Smooth muscle cell (in vitro differentiated cells): ENCODE data around the gene VMP1. TPM values are rescaled to one million over a fixed set of nuclear protein-coding genes. Genes with fewer than 3 reads are reported as not detected.
"Not testable (repeated sequence)": the region's sequence is repeated elsewhere in the genome, so short reads cannot be mapped to it uniquely, and the experiment has no call there.

Experiments used
- DNase-seq: peaks from one replicate; lab custom pipeline; 2025; ENCODE audit not compliant: unreplicated experiment; lab: John Stamatoyannopoulos, UW
- H2AFZ ChIP-seq: fragments of 200-600 bp; sonication (generic); 2 replicates; pipeline ENCODE4 v1.6.0; 2016; ENCODE audit warnings: antibody characterized with exemption, low read depth, mild to moderate bottlenecking
- H3F3A ChIP-seq: fragments of 200-600 bp; sonication (generic); 2 replicates; pipeline ENCODE4 v1.6.0; 2017; ENCODE audit warnings: antibody characterized with exemption, low read depth
- H3K27ac ChIP-seq: fragments of 200-600 bp; sonication (generic); 2 replicates; pipeline ENCODE4 v1.5.1; 2016; ENCODE audit warnings: low read depth, mild to moderate bottlenecking
- H3K27me3 ChIP-seq: fragments of 200-600 bp; sonication (generic); 2 replicates; pipeline ENCODE4 v1.6.1; 2016; ENCODE audit warnings: low read depth, mild to moderate bottlenecking
- H3K36me3 ChIP-seq: fragments of 200-600 bp; sonication (generic); 2 replicates; pipeline ENCODE4 v1.5.1; 2016; ENCODE audit warnings: low read depth
- H3K4me1 ChIP-seq: fragments of 200-600 bp; sonication (generic); 2 replicates; pipeline ENCODE4 v1.5.1; 2016; ENCODE audit warnings: low read depth
- H3K4me2 ChIP-seq: fragments of 200-600 bp; sonication (generic); 2 replicates; pipeline ENCODE4 v1.6.0; 2016; ENCODE audit warnings: mild to moderate bottlenecking
- H3K4me3 ChIP-seq: fragments of 200-600 bp; sonication (generic); 2 replicates; pipeline ENCODE4 v1.5.1; 2016; ENCODE audit warnings: mild to moderate bottlenecking
- H3K79me2 ChIP-seq: fragments of 200-600 bp; sonication (generic); 2 replicates; pipeline ENCODE4 v1.6.0; 2016; ENCODE audit warnings: low read depth, mild to moderate bottlenecking
- H3K9ac ChIP-seq: fragments of 200-600 bp; sonication (generic); 2 replicates; pipeline ENCODE4 v1.6.0; 2016; ENCODE audit warnings: low read depth
- H3K9me3 ChIP-seq: fragments of 200-600 bp; sonication (generic); replicated peaks from 2 replicates; pipeline ENCODE4 v1.5.1; 2016; ENCODE audit warnings: low read depth
- H4K20me1 ChIP-seq: fragments of 200-600 bp; sonication (generic); 2 replicates; pipeline ENCODE4 v1.6.0; 2016; ENCODE audit warnings: low read depth
- CTCF ChIP-seq: fragments of 200-600 bp; sonication (generic); IDR thresholded peaks from 2 replicates; pipeline ENCODE4 v1.5.1; 2017; ENCODE audit warnings: borderline replicate concordance, mild to moderate bottlenecking, antibody characterized with exemption; ENCODE audit not compliant: insufficient read depth, poor library complexity, severe bottlenecking
- WGBS: methylation state at CpG from one replicate; pipeline ENCODE4 v1.1.7; 2016; ENCODE audit warnings: low lambda C conversion rate; 5-methylcytosine and 5-hydroxymethylcytosine counted together
- polyA plus RNA-seq: library from polyadenylated mRNA; unstranded; fragments of >200 nt; fragmentation: Nextera tagmentation; extraction: Ambion mirVana; gene quantifications from 2 replicates; pipeline ENCODE4 v1.2.1, GENCODE V29; 2016
- total RNA-seq: library from RNA; depleted of rRNA; stranded (reverse); fragments of >200 nt; gene quantifications from 2 replicates; pipeline ENCODE4 v1.2.3, GENCODE V29; 2014

VMP1 gene
- total and polyA plus RNA-seq, 2 experiments from 2014 or later = 102 to 545 TPM

GRCh38 chr17:59757470-59757869 is 50.0 kb downstream of the VMP1 start:
- no peak overlapping the region for H2AFZ ChIP-seq
- no peak overlapping the region for H3K4me3 ChIP-seq
- H3K9ac ChIP-seq = peak overlapping the region; percentile 81
- H3K9me3 ChIP-seq = no peaks in the 10 kb centered on the region
- TF ChIP-seq CTCF = no peak
- no peaks in the 10 kb centered on the region for H3K27me3 ChIP-seq
- peaks cover 54% of the 10 kb centered on the region for H3F3A ChIP-seq
- H4K20me1 ChIP-seq = no peaks in the 10 kb centered on the region
- H3K4me2 ChIP-seq = peak overlapping the region; percentile 67
- no peaks in the 10 kb centered on the region for H3K36me3 ChIP-seq
- no peak for DNase-seq
- 72% methylated on average over 1 of the region's 1 CpG for whole genome bisulfite sequencing
- H3K27ac ChIP-seq = peak overlapping the region; percentile 100
- peaks cover 48% of the 10 kb centered on the region for H3K79me2 ChIP-seq
- peaks cover 34% of the 10 kb centered on the region for H3K4me1 ChIP-seq

GRCh38 chr17:59757881-59758385 is 50.5 kb downstream of the VMP1 start:
- TF ChIP-seq CTCF = no peak
- peak overlapping the region; percentile 10 for H3K9ac ChIP-seq
- no peaks in the 10 kb centered on the region for H3K27me3 ChIP-seq
- H3K79me2 ChIP-seq = peaks cover 45% of the 10 kb centered on the region
- no peak overlapping the region for H3K4me3 ChIP-seq
- no peaks in the 10 kb centered on the region for H4K20me1 ChIP-seq
- peak overlapping the region; percentile 100 for H3K27ac ChIP-seq
- no peaks in the 10 kb centered on the region for H3K36me3 ChIP-seq
- no peak for DNase-seq
- no peak overlapping the region for H2AFZ ChIP-seq
- peaks cover 53% of the 10 kb centered on the region for H3F3A ChIP-seq
- 95% methylated on average over 2 of the region's 2 CpGs for WGBS
- no peak overlapping the region for H3K4me2 ChIP-seq
- peaks cover 37% of the 10 kb centered on the region for H3K4me1 ChIP-seq
- no peaks in the 10 kb centered on the region for H3K9me3 ChIP-seq

- H3K9me3 ChIP-seq, DNase-seq, H3K27me3 ChIP-seq, H3K4me2 ChIP-seq, H2AFZ ChIP-seq, H3K4me3 ChIP-seq, H4K20me1 ChIP-seq, H3K9ac ChIP-seq, H3K36me3 ChIP-seq: not testable (repeated sequence)
- H3K79me2 ChIP-seq = peaks cover 50% of the 10 kb centered on the region
- 97% methylated on average over 4 of the region's 4 CpGs for WGBS
- H3K27ac ChIP-seq = peak overlapping the region; percentile 100
- H3K4me1 ChIP-seq = peaks cover 43% of the 10 kb centered on the region
- H3F3A ChIP-seq = peaks cover 48% of the 10 kb centered on the region
These were observed 51.7 kb downstream of the VMP1 start for GRCh38 chr17:59758998-59759651.

GRCh38 chr17:59760160-59760559 is 52.7 kb downstream of the VMP1 start:
- Histone ChIP-seq H3K9ac (no peak overlapping the region), H3K4me1 (peaks cover 43% of the 10 kb centered on the region), H3K36me3 (no peaks in the 10 kb centered on the region), H2AFZ (no peak overlapping the region), H3K9me3 (no peaks in the 10 kb centered on the region), H3K79me2 (peaks cover 61% of the 10 kb centered on the region), H4K20me1 (no peaks in the 10 kb centered on the region), H3K27me3 (no peaks in the 10 kb centered on the region), H3F3A (peaks cover 41% of the 10 kb centered on the region), H3K4me3 (no peak overlapping the region), H3K4me2 (no peak overlapping the region), H3K27ac (peak overlapping the region; percentile 100)
- TF ChIP-seq CTCF = no peak
- WGBS = 100% methylated on average over 1 of the region's 1 CpG
- no peak for DNase-seq
